ENCODE measurements around the gene THRAP3. TPM values are rescaled to one million over a fixed set of nuclear protein-coding genes. Genes with fewer than 3 reads are reported as not detected.

Gene THRAP3
- total RNA-seq, 1 donor from 2014 or later: 147 TPM

DNA sequence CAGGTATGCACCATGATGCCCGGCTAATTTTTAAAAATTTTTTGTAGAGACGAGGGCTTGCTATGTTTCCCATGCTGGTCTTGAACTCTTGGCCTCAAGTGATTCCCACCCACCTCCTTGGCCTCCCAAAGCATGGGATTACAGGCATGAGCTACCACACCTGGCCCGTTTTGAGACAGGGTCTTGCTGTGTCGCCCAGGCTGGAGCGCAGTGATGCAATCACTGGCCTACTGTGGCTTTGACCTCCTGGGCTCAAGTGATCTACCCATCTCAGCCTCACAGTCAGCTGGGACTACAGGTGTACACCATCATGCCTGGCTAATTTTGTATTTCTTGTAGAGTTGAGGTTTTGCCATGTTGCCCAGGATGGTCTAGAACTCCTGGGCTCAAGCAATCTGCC lies 74.4 kb downstream of the THRAP3 start:
- intact Hi-C loops (cut with micrococcal nuclease): no loop called here

- intact Hi-C loops (cut with micrococcal nuclease): no loop called here
Observed at GRCh38 chr1:36300526-36300925, 76.3 kb downstream of the THRAP3 start.

- intact Hi-C loops (cut with micrococcal nuclease): no loop called here
Observed at GRCh38 chr1:36301220-36301619, 77.0 kb downstream of the THRAP3 start.

DNA sequence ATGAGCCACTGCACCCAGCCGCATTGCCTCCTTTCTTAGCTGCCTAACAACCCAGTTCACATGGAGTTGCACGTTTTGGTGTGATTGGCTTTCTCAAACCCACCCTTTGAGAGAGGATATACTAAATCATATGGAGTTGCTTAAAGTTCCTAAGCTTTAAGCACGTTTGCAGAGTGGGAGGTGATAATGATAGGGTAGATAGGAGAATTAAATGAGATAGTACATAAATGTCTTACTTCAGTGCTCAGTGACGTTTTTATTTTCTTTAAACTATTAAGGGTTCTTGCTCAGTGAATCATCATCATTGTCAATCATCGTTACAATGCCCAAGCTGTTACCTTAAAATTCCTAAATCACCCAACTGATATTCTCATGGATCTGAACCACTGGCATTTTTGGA lies 79.0 kb downstream of the THRAP3 start:
- intact Hi-C loops (cut with micrococcal nuclease): no loop called here

DNA sequence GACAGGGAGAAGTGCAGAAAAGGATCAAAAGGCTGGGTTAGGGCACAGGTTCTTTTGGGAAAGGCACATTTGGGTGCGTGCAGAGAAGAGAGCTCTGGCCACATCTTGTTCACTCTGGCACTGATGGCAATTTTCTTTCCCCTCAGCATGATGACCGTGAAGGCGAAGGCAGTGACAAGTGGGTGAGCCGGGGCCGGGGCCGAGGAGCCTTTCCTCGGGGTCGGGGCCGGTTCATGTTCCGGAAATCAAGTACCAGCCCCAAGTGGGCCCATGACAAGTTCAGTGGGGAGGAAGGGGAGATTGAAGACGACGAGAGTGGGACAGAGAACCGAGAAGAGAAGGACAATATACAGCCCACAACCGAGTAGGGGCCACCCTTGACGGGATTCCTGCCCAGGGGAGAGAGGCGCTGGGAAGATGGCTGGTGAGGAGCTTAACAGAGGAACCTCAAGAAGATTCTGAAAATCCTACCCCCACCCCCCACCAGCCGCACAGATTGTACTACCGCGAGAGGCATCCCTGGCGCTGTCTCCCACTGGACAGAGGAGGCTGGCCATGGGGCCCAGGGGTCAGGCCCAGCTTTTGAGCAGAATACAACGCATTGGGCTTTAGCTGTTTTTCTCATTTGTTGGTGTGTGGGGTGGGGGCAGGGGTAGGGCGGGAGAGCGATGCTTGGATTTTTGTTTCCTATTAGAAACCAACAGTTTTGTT lies 79.6 kb downstream of the THRAP3 start:
- intact Hi-C loops (cut with micrococcal nuclease): no loop called here

DNA sequence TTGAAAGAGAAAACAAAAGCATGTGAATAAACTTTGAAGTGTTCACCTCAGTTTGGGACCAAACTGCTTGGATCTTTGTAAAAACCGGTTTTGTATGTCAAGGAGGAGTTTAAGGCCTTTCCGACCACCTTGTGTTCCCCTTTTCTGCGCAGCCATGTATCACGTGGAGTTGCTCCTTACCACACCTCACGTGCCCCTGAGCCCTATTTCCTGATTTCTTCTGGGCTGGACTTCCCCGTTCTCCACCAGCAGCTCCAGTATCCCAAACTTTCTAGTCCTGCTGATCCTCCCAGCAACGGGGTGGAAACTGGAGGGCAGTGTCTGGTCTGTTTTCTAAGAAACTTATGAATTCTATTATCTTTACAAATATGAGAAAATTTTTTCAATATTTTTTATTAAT lies 80.3 kb downstream of the THRAP3 start:
- intact Hi-C loops (cut with micrococcal nuclease): no loop called here

DNA sequence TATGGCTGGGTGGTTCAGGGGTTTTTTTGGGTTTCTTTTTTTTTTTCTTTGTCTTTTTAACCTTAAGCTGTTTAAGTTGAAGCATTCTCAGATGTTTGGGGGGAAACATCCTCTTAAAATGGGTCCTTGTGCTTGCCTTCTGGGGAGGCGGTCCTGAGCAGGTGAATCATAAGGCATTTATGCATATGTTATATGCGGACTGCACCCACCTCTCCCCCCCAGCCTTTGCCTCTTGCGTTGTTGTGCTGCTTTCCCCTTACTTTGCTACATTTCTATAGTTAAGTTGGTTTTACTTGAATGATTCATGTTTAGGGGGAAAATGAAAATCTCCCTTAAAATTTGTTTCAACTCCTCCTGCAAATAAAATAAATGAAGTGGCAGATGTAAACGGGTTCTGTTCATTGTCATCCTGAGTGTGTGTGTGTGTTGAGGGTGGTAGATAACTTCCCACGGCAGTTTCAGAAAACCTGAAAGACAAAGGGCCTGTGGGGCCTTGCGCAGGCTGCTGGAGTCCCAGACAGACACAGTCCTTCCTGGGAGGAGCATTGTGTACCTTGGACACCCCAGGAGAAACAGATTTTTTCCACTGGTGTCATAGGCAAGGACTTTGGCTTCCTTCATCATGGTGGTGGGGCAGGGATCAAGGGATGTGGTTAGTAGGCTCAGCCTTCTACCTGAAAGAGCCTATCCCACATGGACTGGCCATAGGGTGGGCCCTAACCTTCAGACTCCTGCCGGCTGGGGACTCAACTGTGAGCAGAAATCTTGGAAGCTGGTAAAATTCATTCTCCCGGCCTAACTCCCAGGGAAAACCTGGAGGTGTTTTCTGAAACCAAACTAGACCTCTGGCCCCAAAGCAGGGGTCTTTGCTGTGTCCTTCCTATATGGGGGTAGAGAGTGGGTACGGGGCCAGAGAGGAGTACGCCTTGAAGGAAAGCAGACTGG lies 81.0 kb downstream of the THRAP3 start:
- intact Hi-C loops (cut with micrococcal nuclease): loop anchor here (5.0 kb wide), 2 partner anchors 62 to 148 kb away; partner anchors contain the start of gene MAP7D1

DNA sequence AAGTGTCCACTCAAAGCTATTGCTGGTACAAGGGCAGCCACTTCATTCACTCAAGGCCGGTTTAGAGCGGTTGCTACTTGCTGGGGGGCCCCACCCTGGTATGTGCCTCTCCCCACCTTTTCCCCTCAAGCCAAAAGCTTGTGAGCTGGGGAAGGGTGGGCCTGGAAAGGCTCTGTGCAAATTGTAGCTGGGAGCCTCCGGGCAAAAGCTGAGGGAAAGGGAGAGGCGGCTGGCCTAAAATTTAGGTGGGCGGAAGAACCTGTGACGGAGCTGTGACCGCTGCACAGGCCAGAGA lies 81.6 kb downstream of the THRAP3 start:
- intact Hi-C loops (cut with micrococcal nuclease): loop anchor here (2.0 to 5.0 kb wide), 4 partner anchors 17 to 149 kb away; partner anchors contain the start of genes EVA1B, MAP7D1 and THRAP3

DNA sequence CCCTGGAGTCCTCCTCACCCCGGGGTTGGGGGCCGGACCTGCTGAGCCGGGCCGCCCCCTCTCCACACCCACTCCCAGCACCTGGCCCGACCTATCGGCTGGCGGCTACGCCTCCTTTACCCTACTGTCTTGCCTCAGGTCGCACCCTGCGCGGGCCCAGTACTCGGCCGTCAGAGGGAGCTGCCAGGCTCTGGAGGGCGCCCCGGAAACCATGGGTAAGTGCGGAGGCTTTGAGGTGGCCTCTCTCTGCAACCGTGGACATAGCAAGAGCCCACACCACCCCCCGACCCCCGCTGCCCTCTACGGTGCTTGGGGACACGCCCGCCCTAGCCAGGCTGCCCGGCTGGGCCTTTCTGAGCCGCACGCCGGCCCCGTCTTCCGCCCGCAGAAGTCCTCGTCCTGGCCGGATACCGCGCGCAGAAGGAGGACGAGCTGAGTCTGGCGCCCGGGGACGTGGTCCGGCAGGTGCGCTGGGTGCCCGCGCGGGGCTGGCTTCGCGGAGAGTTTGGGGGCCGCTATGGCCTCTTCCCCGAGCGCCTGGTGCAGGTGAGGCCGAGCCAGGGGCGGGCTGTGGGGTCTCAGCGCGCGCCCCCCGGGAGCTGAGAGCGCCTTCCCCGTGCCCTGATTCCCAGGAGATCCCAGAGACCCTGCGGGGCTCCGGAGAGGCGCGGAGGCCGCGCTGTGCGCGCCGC lies 82.1 kb downstream of the THRAP3 start, which contains the start of gene SH3D21:
TSS of gene SH3D21 (plus strand) at position 159 of the 692 bp plus-strand sequence. CDS start at position 212, 53 bp downstream.
- intact Hi-C loops (cut with micrococcal nuclease): loop anchor here (2.0 to 5.0 kb wide), 4 partner anchors 16 to 149 kb away; partner anchors contain the start of genes EVA1B, MAP7D1 and THRAP3

- intact Hi-C loops (cut with micrococcal nuclease): loop anchor here (1.0 to 5.0 kb wide), 5 partner anchors 16 to 150 kb away; partner anchors contain the start of genes EVA1B, MAP7D1 and THRAP3
Observed at GRCh38 chr1:36306902-36307456, 82.7 kb downstream of the THRAP3 start.

GRCh38 chr1:36307601-36308330 lies 83.5 kb downstream of the THRAP3 start:
- intact Hi-C loops (cut with micrococcal nuclease): loop anchor here (1.0 to 5.0 kb wide), 5 partner anchors 15 to 150 kb away; partner anchors contain the start of genes EVA1B, MAP7D1 and THRAP3

DNA sequence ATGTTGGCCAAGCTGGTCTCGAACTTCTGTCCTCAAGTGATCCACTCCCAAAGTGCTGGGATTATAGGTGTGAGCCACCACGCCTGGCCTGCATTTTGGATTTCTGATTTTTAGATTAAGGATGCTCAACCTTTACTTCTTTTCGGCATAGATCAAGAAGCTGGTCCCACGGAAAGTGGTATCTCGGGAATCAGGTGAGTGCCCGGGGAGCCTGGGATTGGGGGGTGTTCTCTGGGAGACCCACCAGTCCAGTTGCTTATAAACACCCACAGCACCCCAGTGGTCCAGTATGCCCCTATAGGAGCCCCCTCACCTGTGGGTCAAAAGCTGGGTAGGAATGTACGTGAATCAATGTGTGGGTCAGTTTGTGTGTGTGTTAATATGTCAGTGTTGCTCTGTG lies 85.2 kb downstream of the THRAP3 start:
- intact Hi-C loops (cut with micrococcal nuclease): loop anchor here (5.0 kb wide), 2 partner anchors 58 to 152 kb away; partner anchors contain the start of gene MAP7D1

GRCh38 chr1:36320291-36320761 lies 96.1 kb downstream of the THRAP3 start:
- intact Hi-C loops (cut with micrococcal nuclease): loop anchor here (5.0 kb wide), 3 partner anchors 47 to 102 kb away; partner anchors contain the start of gene STK40

GRCh38 chr1:36320767-36321118 lies 96.5 kb downstream of the THRAP3 start:
- intact Hi-C loops (cut with micrococcal nuclease): loop anchor here (5.0 kb wide), 3 partner anchors 47 to 102 kb away; partner anchors contain the start of gene STK40

DNA sequence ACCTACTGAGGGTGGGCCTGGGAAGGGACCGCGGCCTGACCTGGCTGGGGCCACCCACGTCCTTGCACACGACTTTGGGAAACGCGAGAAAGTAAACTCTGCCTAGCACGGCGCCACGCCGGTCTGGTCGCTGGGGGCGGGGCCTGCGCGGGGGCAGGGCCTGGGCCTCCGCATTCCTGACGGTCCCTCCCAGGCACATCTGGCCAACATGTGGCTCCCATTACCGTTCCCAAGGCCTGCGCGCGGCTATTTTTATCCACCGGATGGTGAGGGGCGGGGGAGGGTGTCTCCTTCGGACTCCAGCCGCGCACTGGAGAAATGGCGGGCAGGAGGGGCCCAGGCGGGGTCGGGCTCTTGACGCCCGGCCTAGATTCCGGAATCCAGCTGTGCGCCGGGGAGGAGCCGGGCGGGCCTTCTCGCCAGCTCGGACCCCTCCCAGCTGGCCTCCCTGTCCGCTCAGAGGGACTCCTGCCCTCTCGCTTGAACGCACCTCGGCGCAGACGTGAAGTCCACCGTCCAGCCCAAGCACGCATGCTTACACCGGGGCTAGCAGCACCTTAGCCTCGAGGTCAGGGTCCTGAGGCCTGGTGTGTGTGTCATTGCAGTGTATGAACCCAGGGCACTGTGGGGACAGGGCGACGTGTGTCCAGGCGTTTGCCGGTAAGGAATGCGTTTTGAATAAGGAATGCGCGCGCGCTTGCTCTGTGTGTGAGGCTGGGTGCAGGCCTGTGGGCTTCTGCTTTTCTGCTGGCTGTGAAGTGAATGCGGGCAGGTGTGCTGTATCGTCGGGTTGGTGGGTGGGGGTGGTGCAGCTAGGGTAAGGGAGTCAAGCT lies 97.1 kb downstream of the THRAP3 start:
- intact Hi-C loops (cut with micrococcal nuclease): loop anchor here (5.0 kb wide), 3 partner anchors 46 to 101 kb away; partner anchors contain the start of gene STK40

- intact Hi-C loops (cut with micrococcal nuclease): loop anchor here (2.0 to 5.0 kb wide), 4 partner anchors 15 to 100 kb away; partner anchors contain the start of genes SH3D21 and STK40
Observed at GRCh38 chr1:36322041-36322785, 98.0 kb downstream of the THRAP3 start.

- intact Hi-C loops (cut with micrococcal nuclease): loop anchor here (2.0 to 5.0 kb wide), 4 partner anchors 16 to 99 kb away; partner anchors contain the start of genes SH3D21 and STK40
Observed at GRCh38 chr1:36322786-36323635, 98.8 kb downstream of the THRAP3 start.
